ES-I3 (cell line): ENCODE results near the gene SLC30A7.
"Not testable (repeated sequence)": the region's sequence is repeated elsewhere in the genome, so short reads cannot be mapped to it uniquely, and the experiment has no call there.

Source experiments
- H3K36me3 ChIP-seq: 2 replicates; pipeline ENCODE4 v1.6.1; 2013; ENCODE audit warnings: mild to moderate bottlenecking, low read length, control low read depth, moderate library complexity; ENCODE audit not compliant: insufficient read depth
- H3K4me1 ChIP-seq: 2 replicates; pipeline ENCODE4 v1.6.1; 2013; ENCODE audit warnings: mild to moderate bottlenecking, control low read depth, low read length; ENCODE audit not compliant: insufficient read depth
- H3K9ac ChIP-seq: 2 replicates; pipeline ENCODE4 v1.6.1; 2013; ENCODE audit warnings: low read depth, mild to moderate bottlenecking, low read length, moderate library complexity
- H3K9me3 ChIP-seq: 2 replicates; pipeline ENCODE4 v1.6.1; 2013; ENCODE audit warnings: mild to moderate bottlenecking, low read length, moderate library complexity; ENCODE audit not compliant: control insufficient read depth, insufficient read depth

Gene SLC30A7, protein sequence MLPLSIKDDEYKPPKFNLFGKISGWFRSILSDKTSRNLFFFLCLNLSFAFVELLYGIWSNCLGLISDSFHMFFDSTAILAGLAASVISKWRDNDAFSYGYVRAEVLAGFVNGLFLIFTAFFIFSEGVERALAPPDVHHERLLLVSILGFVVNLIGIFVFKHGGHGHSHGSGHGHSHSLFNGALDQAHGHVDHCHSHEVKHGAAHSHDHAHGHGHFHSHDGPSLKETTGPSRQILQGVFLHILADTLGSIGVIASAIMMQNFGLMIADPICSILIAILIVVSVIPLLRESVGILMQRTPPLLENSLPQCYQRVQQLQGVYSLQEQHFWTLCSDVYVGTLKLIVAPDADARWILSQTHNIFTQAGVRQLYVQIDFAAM

DNA sequence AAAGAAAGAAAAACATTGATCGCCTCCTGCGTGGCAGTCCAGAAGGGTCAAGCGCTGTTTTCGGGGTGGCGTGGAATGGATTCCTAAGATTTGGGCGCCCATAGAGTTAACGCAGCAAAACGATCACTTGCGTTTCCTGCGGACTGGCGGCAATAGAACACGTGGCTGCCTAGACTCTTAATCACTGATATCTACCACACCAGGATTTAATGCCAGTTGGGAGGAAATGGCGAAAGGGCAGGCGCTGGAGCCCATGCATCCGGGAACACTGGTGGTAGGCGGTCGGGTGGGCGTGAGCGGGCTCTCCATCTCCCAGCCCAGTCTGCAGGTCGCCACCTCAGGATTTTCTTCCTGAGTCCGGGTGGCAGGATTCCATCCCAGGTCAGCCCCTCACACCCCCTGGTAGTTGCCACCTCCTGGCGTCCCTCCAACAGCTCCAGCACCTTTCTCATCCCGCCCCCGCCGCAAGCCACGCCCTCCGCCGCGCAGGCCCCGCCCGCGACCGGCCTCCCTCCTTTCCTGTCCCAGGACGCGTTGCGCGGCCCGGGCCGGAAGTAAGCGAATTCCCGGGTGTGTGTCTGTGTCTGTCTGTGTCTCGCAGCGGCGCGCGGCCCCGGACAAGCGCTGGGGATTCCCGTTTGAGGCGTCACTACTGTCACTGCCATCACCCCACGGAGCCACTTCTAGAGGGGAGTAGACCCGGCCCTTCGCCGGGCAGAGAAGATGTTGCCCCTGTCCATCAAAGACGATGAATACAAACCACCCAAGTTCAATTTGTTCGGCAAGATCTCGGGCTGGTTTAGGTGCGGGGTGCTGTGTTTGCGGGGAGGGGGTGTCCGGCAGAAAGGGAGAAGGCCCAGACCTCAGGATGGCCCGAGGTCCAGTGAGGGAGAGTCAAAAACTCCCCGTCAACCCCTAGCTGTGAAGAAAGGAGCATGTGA is at the start of gene SLC30A7:
Gene SLC30A7, plus strand, starts transcription at position 551 of the 941 bp plus-strand sequence. Its CDS starts 173 bp downstream, at position 724.
- Histone ChIP-seq H3K9ac (peak within 1 kb of the TSS; percentile 97), H3K36me3 (peaks cover 4% of the 10 kb centered on the region; the same call in 1 of the 2 replicates), H3K4me1 (no peaks in the 10 kb centered on the region), H3K9me3 (peaks cover under 1% of the 10 kb centered on the region; the same call in 1 of the 2 replicates)

DNA sequence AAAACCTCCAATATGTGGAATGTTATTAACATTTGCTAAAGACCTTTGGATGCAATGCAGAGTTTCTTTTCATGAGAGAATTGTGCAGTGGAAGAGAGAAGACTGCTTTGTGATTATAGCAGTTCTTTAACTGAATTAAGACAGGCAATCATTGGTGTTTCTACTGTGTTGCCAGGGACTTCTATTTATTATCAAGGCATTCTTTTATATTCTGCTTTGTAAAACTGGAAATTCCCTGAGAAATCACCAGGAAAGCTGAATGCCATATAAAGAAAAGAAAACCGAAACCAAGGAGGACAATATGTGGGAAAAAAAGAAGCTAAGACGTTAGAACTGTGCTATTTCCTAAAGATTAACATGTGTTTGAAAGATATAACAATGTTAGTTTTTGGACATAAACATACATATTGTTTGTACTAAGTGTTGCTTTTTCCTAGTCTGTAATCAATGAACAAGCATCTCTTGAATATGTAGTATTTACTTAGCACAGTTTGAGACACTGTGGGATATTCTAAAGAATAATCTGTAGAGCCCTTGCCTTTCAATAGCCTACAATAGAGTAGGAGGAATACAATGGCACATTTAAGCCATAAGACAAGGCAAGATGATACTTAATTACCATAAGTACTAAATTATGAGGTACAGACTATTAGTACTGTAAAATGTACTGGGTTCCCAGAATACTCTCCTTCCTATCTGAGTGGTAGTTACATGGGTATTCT is 48.4 kb upstream of the SLC30A7 start:
- no peaks in the 10 kb centered on the region for H3K9me3 ChIP-seq
- H3K9ac ChIP-seq, result no peak overlapping the region
- H3K4me1 ChIP-seq, result no peaks in the 10 kb centered on the region
- H3K36me3 ChIP-seq, result no peaks in the 10 kb centered on the region

- Histone ChIP-seq H3K36me3 (no peaks in the 10 kb centered on the region), H3K4me1 (no peaks in the 10 kb centered on the region), H3K9ac (no peak overlapping the region), H3K9me3 (no peaks in the 10 kb centered on the region)
These were observed 44.2 kb upstream of the SLC30A7 start for GRCh38 chr1:100851726-100852125.

DNA sequence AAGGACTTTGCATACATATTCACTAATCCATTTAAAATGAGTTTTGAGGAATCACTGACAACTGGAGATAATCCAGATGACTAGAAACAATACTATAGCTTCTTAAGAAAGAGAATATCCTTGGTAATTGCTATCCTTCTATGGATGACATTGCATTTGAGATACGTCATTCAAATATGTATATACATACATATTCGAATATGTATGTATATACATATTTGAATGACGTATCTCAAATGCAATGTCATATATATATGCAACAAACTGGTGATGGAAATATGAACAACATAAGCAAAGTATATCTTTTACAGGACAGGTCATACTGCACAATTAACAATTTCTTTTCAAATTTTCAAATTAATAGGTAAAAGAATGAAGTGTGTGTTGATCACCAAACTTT is 42.9 kb upstream of the SLC30A7 start:
- H3K36me3 ChIP-seq, result no peaks in the 10 kb centered on the region
- H3K4me1 ChIP-seq, result no peaks in the 10 kb centered on the region
- no peak overlapping the region for H3K9ac ChIP-seq
- H3K9me3 ChIP-seq, result no peaks in the 10 kb centered on the region

- not testable (repeated sequence) for H3K9ac ChIP-seq, H3K36me3 ChIP-seq, H3K9me3 ChIP-seq, H3K4me1 ChIP-seq
These were observed 40.8 kb upstream of the SLC30A7 start for GRCh38 chr1:100855116-100855515.

- no peaks in the 10 kb centered on the region for H3K9me3 ChIP-seq
- no peaks in the 10 kb centered on the region for H3K36me3 ChIP-seq
- no peak overlapping the region for H3K9ac ChIP-seq
- no peaks in the 10 kb centered on the region for H3K4me1 ChIP-seq
These were observed 35.4 kb upstream of the SLC30A7 start for GRCh38 chr1:100860397-100860991.

- H3K36me3 ChIP-seq, result no peaks in the 10 kb centered on the region
- no peaks in the 10 kb centered on the region for H3K9me3 ChIP-seq
- H3K4me1 ChIP-seq, result no peaks in the 10 kb centered on the region
- H3K9ac ChIP-seq, result no peak overlapping the region
These were observed 34.5 kb upstream of the SLC30A7 start for GRCh38 chr1:100861379-100861778.

DNA sequence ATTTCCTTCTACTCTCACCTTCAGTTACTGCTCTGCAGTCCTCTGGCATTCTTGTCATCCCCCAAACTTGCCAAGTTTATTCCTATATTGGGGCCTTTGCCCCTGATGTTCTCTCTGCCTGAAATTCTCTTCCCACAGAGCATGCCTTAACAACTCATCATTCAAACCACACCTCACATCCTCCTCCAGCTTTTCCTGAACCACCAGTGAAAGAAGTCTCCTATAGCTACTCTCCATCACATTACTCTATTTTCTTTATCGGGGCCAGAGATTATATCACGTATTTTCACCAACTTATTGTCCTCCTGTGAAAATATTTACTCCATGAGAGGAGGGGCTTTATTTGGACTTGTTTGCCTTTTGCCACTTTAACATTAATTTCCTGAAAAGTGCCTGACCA is 33.3 kb upstream of the SLC30A7 start:
- Histone ChIP-seq H3K9ac (no peak overlapping the region), H3K4me1 (no peaks in the 10 kb centered on the region), H3K9me3 (no peaks in the 10 kb centered on the region), H3K36me3 (no peaks in the 10 kb centered on the region)

- Histone ChIP-seq H3K9me3 (no peaks in the 10 kb centered on the region), H3K9ac (no peak overlapping the region), H3K4me1 (no peaks in the 10 kb centered on the region), H3K36me3 (no peaks in the 10 kb centered on the region)
These were observed 29.6 kb upstream of the SLC30A7 start for GRCh38 chr1:100866041-100866900.

GRCh38 chr1:100866901-100867206 is 29.0 kb upstream of the SLC30A7 start:
- H3K9ac ChIP-seq, result no peak overlapping the region
- no peaks in the 10 kb centered on the region for H3K4me1 ChIP-seq
- no peaks in the 10 kb centered on the region for H3K36me3 ChIP-seq
- no peaks in the 10 kb centered on the region for H3K9me3 ChIP-seq

DNA sequence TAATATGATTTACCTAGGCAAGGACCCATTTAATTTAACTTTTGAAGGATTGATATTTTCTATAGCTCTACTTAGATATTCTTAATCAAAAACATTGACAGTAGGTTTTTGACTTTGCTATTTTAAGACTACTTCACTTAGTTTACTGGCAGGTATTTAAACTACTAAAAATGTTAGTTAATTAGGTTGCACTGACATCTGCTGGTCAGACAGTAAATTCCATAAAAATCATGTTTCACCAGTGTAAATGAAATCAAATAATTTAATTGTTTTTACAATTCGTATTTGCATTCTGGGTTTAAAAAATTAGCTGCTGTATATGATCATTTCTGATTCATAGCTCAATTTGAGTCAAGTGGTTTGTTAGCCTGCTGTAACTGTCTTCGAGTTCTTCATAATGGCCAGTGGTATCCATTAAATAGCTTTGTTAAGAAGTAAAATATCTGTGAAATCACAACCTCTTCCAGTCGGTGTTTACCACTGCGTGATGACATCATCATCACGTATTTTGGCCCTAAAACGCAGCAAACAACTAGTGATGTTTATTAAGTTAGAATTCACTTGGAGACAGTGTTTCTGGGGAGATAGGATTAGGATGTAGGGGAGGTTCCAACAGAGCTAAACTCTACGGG is 27.4 kb upstream of the SLC30A7 start:
- H3K4me1 ChIP-seq, result no peaks in the 10 kb centered on the region; the same call in 1 of the 2 replicates
- H3K9me3 ChIP-seq, result no peaks in the 10 kb centered on the region
- H3K36me3 ChIP-seq, result no peaks in the 10 kb centered on the region
- H3K9ac ChIP-seq, result no peak overlapping the region

GRCh38 chr1:100869996-100870395 is 25.9 kb upstream of the SLC30A7 start:
- H3K4me1 ChIP-seq, result no peaks in the 10 kb centered on the region; the same call in 1 of the 2 replicates
- H3K36me3 ChIP-seq, result peaks cover 3% of the 10 kb centered on the region; the same call in 1 of the 2 replicates
- no peaks in the 10 kb centered on the region for H3K9me3 ChIP-seq
- no peak overlapping the region for H3K9ac ChIP-seq

- Histone ChIP-seq H3K9ac (no peak overlapping the region), H3K4me1 (no peaks in the 10 kb centered on the region; the same call in 1 of the 2 replicates), H3K9me3 (no peaks in the 10 kb centered on the region), H3K36me3 (peaks cover 3% of the 10 kb centered on the region; the same call in 1 of the 2 replicates)
These were observed 21.5 kb upstream of the SLC30A7 start for GRCh38 chr1:100874433-100874832.
